ENCODE data around the gene TFAP2D. TPM values are rescaled to one million over a fixed set of nuclear protein-coding genes. Genes with fewer than 3 reads are reported as not detected.

The TFAP2D gene
- polyA plus RNA-seq, 3 donors from 2014 or later, result not detected

DNA sequence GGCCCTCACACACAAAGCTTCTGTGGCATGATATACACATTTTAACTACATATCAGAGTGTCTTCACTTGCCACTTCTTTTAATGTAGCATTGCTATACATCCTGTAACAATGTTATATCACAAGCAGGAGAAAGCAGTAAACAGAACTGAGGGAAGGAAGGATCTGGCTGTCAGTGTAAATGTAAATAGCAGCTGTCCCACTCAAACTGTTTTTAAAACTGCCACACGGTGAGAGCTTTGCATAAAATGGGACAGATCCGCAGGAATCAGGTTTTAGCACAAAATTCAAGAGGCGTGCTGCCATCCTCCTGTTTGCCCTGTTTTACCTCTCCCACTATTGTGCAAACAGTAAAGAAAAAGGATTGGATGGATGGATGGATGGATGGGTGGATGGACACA, 28.8 kb downstream of the TFAP2D start:
- no peak for DNase-seq
- peaks cover 0 to 2% (median 0%) of the 10 kb centered on the region in 3 donors for H3K27me3 Mint-ChIP-seq (ENCODE audit: low read depth in 3 of 3)
- H3K4me1 Mint-ChIP-seq, result no peaks in the 10 kb centered on the region
- H3K27ac Mint-ChIP-seq, result no peak overlapping the region
- H3K9me3 Mint-ChIP-seq, result peaks cover 2 to 41% (median 4%) of the 10 kb centered on the region in 6 donors
- no peaks in the 10 kb centered on the region for H3K36me3 Mint-ChIP-seq
- no peak overlapping the region for H3K4me3 Mint-ChIP-seq

- Mint-ChIP-seq H3K27ac (no peak overlapping the region), H3K9me3 (peaks cover 2 to 35% (median 5%) of the 10 kb centered on the region in 6 donors), H3K4me3 (no peak overlapping the region), H3K27me3 (ENCODE audit: low read depth in 3 of 3) (peaks cover 0 to 3% (median 0%) of the 10 kb centered on the region in 3 donors), H3K4me1 (no peaks in the 10 kb centered on the region), H3K36me3 (no peaks in the 10 kb centered on the region)
- DNase-seq, result no peak
These were observed 31.6 kb downstream of the TFAP2D start for GRCh38 chr6:50744976-50745375.

DNA sequence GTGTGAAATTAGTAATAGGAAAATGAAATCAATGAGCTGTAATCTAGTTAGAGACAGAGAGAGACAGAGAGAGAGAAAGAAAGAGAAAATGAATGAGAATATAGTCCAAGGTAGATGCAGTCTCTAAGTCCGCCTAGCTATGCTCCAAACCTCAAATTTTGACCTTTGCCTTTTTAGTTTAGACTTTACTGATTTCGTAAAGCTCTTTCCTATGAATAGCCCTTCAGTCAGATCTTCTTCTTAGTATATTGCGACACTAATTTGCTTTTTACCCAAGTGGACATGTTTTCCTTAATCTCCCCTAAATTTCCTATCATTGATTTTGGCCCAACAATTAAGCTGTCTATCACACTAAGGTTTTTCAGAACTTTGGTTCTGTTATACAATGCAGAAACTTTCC, 49.5 kb downstream of the TFAP2D start:
- H3K4me1 Mint-ChIP-seq, result no peaks in the 10 kb centered on the region
- no peak overlapping the region for H3K4me3 Mint-ChIP-seq
- H3K27ac Mint-ChIP-seq, result no peak overlapping the region
- peaks cover 0 to 18% (median 5%) of the 10 kb centered on the region in 6 donors for H3K9me3 Mint-ChIP-seq
- H3K36me3 Mint-ChIP-seq, result no peaks in the 10 kb centered on the region
- DNase-seq, result no peak
- no peaks in the 10 kb centered on the region for H3K27me3 Mint-ChIP-seq (ENCODE audit: low read depth in 3 of 3)

GRCh38 chr6:50778696-50779095, 65.4 kb downstream of the TFAP2D start:
- no peaks in the 10 kb centered on the region for H3K4me1 Mint-ChIP-seq
- peaks cover 0 to 21% (median 3%) of the 10 kb centered on the region in 6 donors for H3K9me3 Mint-ChIP-seq
- DNase-seq, result no peak
- H3K27ac Mint-ChIP-seq, result no peak overlapping the region
- no peak overlapping the region for H3K4me3 Mint-ChIP-seq
- no peaks in the 10 kb centered on the region for H3K36me3 Mint-ChIP-seq
- peaks cover 0 to 1% (median 0%) of the 10 kb centered on the region in 3 donors for H3K27me3 Mint-ChIP-seq (ENCODE audit: low read depth in 3 of 3)

GRCh38 chr6:50780382-50780781, 67.1 kb downstream of the TFAP2D start:
- Mint-ChIP-seq H3K27me3 (ENCODE audit: low read depth in 3 of 3) (peaks cover 0 to 1% (median 0%) of the 10 kb centered on the region in 3 donors), H3K27ac (no peak overlapping the region), H3K36me3 (no peaks in the 10 kb centered on the region), H3K9me3 (peaks cover 0 to 21% (median 3%) of the 10 kb centered on the region in 6 donors), H3K4me1 (no peaks in the 10 kb centered on the region), H3K4me3 (no peak overlapping the region)
- no peak for DNase-seq

DNA sequence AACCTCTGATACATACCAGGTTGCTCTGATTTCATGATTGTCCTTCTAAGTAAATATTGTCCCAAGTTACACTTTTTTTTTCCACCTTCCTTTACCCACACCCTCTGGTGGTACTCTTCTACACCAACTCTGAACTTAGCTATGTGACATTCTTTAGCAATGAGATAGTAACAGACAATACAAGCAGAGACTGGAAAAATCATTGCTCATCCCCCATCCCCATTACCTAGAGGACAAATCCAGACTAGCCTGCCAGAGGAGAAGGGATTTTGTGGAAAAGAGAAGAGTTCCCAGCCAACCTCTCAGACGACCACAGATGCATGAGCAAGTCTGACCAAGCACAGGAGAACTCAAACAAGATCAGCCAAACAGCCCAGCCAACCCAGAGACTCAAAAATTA, 72.6 kb downstream of the TFAP2D start:
- Mint-ChIP-seq H3K4me1 (no peaks in the 10 kb centered on the region), H3K36me3 (peaks cover 0 to 3% (median 0%) of the 10 kb centered on the region in 3 donors)

DNA sequence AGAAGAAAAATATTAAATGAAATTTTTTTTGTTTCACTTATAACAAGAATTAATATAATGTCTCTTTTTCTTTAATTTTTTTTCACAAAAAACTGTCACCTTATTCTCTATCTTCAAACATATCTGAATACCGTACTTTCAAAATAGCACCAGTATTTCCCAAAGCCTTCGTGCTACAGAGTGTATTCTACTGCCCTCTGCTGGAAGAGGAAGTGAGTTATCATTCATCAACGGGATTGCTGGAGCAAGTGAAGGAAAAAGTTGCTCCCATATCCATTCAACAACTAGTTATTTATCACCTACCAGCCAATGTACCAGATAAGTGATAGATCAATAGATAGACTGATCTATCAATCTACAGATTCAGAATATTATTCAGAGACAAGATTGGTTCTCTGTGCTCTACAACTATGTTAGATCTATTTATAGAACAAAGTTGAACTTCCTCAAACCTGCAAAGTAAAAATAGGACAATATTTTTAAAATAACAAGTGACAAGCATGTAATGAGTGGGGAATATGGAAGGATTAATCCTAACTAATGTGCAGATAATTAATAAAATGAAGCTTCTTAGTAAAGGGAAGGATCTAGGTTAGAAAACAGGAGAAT, 78.7 kb downstream of the TFAP2D start:
- Mint-ChIP-seq H3K4me3 (no peak overlapping the region), H3K27me3 (ENCODE audit: low read depth in 3 of 3) (peaks cover 0 to 1% (median 1%) of the 10 kb centered on the region in 3 donors), H3K36me3 (peaks cover 0 to 3% (median 0%) of the 10 kb centered on the region in 3 donors), H3K9me3 (peaks cover 2 to 22% (median 12%) of the 10 kb centered on the region in 6 donors), H3K4me1 (no peaks in the 10 kb centered on the region), H3K27ac (no peak overlapping the region)
- no peak for DNase-seq

More for the DNA sequence above, 72.6 kb downstream of the TFAP2D start:
- no peak for DNase-seq
- Mint-ChIP-seq H3K4me3 (no peak overlapping the region), H3K27ac (no peak overlapping the region), H3K27me3 (ENCODE audit: low read depth in 3 of 3) (no peaks in the 10 kb centered on the region), H3K9me3 (peaks cover 0 to 14% (median 4%) of the 10 kb centered on the region in 6 donors)

DNA sequence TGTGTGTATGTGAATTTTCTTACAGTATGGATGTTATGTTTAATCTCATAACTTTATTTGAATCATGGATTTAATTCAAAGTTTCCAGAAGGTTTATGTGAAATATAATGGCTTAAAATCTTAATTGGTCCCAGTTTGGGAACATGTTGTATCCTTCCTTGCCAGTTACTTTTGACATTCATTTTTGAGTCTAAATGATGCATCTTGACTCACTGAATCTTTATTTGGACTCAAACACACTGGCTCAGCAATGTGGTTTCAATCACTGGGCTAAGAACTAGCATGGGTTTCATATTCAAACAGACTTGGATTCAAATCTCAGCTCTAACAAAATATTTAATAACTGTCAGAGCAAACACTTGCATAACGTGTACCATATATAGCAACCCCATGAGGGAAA, 79.4 kb downstream of the TFAP2D start:
- Mint-ChIP-seq H3K36me3 (peaks cover 0 to under 1% (median 0%) of the 10 kb centered on the region in 3 donors), H3K27ac (no peak overlapping the region), H3K4me1 (no peaks in the 10 kb centered on the region), H3K9me3 (peaks cover 1 to 21% (median 11%) of the 10 kb centered on the region in 6 donors), H3K27me3 (ENCODE audit: low read depth in 3 of 3) (peaks cover 0 to 1% (median 1%) of the 10 kb centered on the region in 3 donors), H3K4me3 (no peak overlapping the region)
- DNase-seq, result no peak

DNA sequence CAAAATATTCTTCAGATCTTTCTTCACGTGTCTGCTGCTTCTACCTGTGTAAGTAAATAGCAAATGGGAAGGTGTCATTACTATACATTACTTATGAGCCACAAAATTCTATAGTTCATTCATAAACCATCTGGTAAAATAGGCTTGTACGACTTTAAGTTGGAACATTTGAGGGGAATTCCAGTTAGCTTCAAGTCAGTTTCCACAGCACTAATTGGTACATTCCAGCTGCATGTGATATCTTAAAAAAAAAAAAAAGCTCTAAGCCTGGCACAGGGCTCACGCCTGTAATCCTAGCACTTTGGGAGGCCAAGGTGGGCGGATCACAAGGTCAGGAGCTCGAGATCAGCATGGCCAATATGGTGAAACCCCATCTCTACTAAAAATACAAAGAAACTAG, 82.2 kb downstream of the TFAP2D start:
- H3K36me3 Mint-ChIP-seq, result no peaks in the 10 kb centered on the region
- no peak for DNase-seq
- peaks cover 0 to 1% (median 1%) of the 10 kb centered on the region in 3 donors for H3K27me3 Mint-ChIP-seq (ENCODE audit: low read depth in 3 of 3)
- no peak overlapping the region for H3K4me3 Mint-ChIP-seq
- H3K9me3 Mint-ChIP-seq, result peaks cover 3 to 20% (median 10%) of the 10 kb centered on the region in 6 donors
- no peaks in the 10 kb centered on the region for H3K4me1 Mint-ChIP-seq
- no peak overlapping the region for H3K27ac Mint-ChIP-seq

GRCh38 chr6:50804283-50804682, 91.0 kb downstream of the TFAP2D start:
- H3K36me3 Mint-ChIP-seq, result no peaks in the 10 kb centered on the region
- H3K9me3 Mint-ChIP-seq, result peaks cover 0 to 11% (median 6%) of the 10 kb centered on the region in 6 donors
- peaks cover 0 to 3% (median 0%) of the 10 kb centered on the region in 3 donors for H3K27me3 Mint-ChIP-seq (ENCODE audit: low read depth in 3 of 3)
- H3K27ac Mint-ChIP-seq, result no peak overlapping the region
- no peak overlapping the region for H3K4me3 Mint-ChIP-seq
- no peaks in the 10 kb centered on the region for H3K4me1 Mint-ChIP-seq
- DNase-seq, result no peak

DNA sequence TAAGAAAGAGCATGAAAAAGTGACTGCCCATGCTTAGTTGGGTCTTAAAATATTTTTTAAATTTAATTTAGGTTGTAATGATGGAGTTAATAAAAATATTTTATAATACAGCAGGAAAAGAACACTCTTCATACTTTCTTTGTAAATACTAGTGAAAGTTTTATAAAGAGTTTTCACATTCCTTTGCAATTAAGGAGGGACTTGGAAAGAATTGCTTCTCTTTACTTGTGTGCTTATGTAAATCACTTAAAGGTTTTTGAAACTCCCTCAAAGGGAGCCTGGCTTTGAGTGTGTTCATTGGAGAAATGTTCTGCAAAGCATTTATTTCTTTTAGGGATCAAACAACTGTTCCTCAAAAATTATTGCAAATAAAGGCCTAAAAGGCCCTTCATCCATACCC, 93.7 kb downstream of the TFAP2D start:
- no peak for DNase-seq
- Mint-ChIP-seq H3K27me3 (ENCODE audit: low read depth in 3 of 3) (peaks cover 0 to 3% (median 0%) of the 10 kb centered on the region in 3 donors), H3K9me3 (peaks cover 0 to 11% (median 6%) of the 10 kb centered on the region in 6 donors), H3K27ac (no peak overlapping the region), H3K4me1 (no peaks in the 10 kb centered on the region), H3K36me3 (no peaks in the 10 kb centered on the region), H3K4me3 (no peak overlapping the region)

DNA sequence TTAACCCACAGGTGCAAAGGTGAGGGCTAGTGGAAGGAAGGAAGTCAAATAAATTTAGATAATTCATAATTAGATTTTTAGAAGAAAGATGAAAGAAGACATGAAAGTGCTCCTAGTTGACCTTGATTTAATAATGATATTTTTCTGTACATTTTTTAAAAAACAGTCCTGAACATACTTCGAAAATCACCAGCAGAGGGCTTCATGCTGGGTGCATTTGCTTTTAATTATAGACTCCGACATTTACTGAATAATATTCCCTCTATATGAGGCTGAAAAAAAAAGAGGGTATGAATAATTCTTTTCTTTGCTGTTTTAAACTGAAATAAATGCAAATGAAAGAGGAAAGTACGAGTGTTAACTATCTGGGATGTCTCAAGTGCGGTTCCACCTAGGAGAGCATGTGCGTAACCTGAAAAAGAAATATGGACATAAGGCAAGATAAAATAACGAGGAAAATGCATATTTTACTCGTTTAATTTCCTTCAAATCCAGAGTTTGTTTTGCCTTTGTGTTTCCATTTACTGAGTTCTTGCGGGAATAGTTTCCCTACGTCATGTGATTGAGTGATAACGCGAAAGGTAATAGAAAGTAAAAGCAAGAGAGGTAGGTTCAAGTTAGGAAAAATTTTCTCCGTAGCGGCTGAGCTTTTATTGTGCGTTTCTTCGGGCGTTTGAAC, 102.2 kb downstream of the TFAP2D start:
- H3K9me3 Mint-ChIP-seq, result peaks cover 5 to 29% (median 9%) of the 10 kb centered on the region in 6 donors
- H3K27me3 Mint-ChIP-seq (ENCODE audit: low read depth in 3 of 3), result peaks cover 9 to 24% (median 12%) of the 10 kb centered on the region in 3 donors
- H3K4me3 Mint-ChIP-seq, result peak overlapping the region; percentile 73 to 87 (median 81)
- H3K27ac Mint-ChIP-seq, result no peak overlapping the region
- DNase-seq, result no peak
- H3K36me3 Mint-ChIP-seq, result peaks cover 0 to 5% (median 0%) of the 10 kb centered on the region in 3 donors
- peaks cover 3 to 14% of the 10 kb centered on the region in 2 donors for H3K4me1 Mint-ChIP-seq

DNA sequence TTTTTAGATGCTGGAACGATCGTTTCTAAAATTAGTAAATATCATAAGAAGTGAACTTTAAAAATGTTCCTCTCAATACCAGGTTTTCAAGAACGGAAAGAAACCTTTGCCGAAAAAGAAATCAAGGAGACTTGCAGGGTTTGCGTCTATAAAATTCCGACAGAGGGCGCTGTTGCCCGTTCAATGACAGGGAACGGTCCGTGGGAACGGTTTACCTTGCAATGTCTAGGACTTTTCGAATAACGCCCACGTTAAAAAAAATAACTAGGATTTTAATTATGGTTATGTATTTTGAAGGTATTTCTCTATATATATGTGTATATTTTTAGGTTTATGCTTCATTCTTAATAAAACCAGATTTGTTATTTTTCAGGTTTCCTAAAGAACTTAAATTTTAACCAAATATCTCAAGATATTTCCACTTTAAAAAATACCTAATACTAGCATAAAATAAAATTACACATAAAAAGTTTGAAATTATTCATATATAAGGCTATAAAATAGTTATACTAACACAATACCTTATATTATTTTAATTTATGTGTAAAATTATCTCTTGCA, 102.9 kb downstream of the TFAP2D start:
- Mint-ChIP-seq H3K27ac (no peak overlapping the region), H3K36me3 (peaks cover 0 to 5% (median 0%) of the 10 kb centered on the region in 3 donors), H3K4me3 (peak overlapping the region; percentile 73 to 87 (median 81)), H3K9me3 (peaks cover 5 to 32% (median 10%) of the 10 kb centered on the region in 6 donors), H3K4me1 (peaks cover 3 to 14% of the 10 kb centered on the region in 2 donors), H3K27me3 (ENCODE audit: low read depth in 3 of 3) (peaks cover 10 to 26% (median 13%) of the 10 kb centered on the region in 3 donors)
- peak; percentile 3 to 6 (median 3) for DNase-seq

Measured in immature natural killer cell (primary cell).